Muscle of leg (tissue), 11 donors: ENCODE measurements around the gene GPD1L. TPM values are rescaled to one million over a fixed set of nuclear protein-coding genes. Genes with fewer than 3 reads are reported as not detected.
"Not testable (repeated sequence)": the region's sequence is repeated elsewhere in the genome, so short reads cannot be mapped to it uniquely, and the experiment has no call there.

Experiments used
- DNase-seq: peaks from one replicate; pipeline ENCODE4 v3.0.0; 2013
- H3K27ac ChIP-seq: one replicate; pipeline ENCODE4 v1.5.1; 2013; ENCODE audit warnings: mild to moderate bottlenecking, low read length, control low read depth
- H3K27me3 ChIP-seq: one replicate; pipeline ENCODE4 v1.6.1; 2013; ENCODE audit warnings: low read length; ENCODE audit not compliant: control insufficient read depth, insufficient read depth
- H3K36me3 ChIP-seq: one replicate; pipeline ENCODE4 v1.6.1; 2013; ENCODE audit warnings: low read length; ENCODE audit not compliant: control insufficient read depth, insufficient read depth
- H3K4me1 ChIP-seq: one replicate; pipeline ENCODE4 v1.6.1; 2013; ENCODE audit warnings: low read length; ENCODE audit not compliant: control insufficient read depth, insufficient read depth
- H3K4me3 ChIP-seq: one replicate; pipeline ENCODE4 v1.5.1; 2013; ENCODE audit warnings: low read length, control low read depth
- H3K9me3 ChIP-seq: replicated peaks from 2 replicates; pipeline ENCODE4 v1.6.1; 2013; ENCODE audit warnings: low read depth, low read length; ENCODE audit not compliant: control insufficient read depth
- WGBS: methylation state at CpG from one replicate; pipeline ENCODE4 v1.1.5; 2013; ENCODE audit warnings: missing lambda C conversion rate; ENCODE audit not compliant: insufficient coverage; 5-methylcytosine and 5-hydroxymethylcytosine counted together
- polyA plus RNA-seq, 8 donors: library from polyadenylated mRNA; unstranded; fragments of 120-200 nt; gene quantifications; one replicate each; pipeline versions ENCODE4 v1.2.1 to v1.2.3, GENCODE V29; 2013; ENCODE audit warnings: inconsistent platforms in 1 of 8, low replicate concordance in 1 of 8; ENCODE audit not compliant: insufficient read length in 8 of 8, insufficient read depth in 1 of 8
- total RNA-seq: library from RNA; stranded (reverse); fragments of 120-200 nt; gene quantifications from one replicate; pipeline ENCODE4 v1.2.4, GENCODE V29; 2013

GPD1L gene
- total and polyA plus RNA-seq, 9 donors: 28.1 to 43.9 (median 34.8) TPM

- WGBS: 85% methylated on average over 3 of the region's 6 CpGs
- not testable (repeated sequence) for H3K4me3 ChIP-seq, H3K4me1 ChIP-seq, H3K27ac ChIP-seq, H3K27me3 ChIP-seq, DNase-seq, H3K9me3 ChIP-seq, H3K36me3 ChIP-seq
Observed at GRCh38 chr3:32190556-32190955, 84.1 kb downstream of the GPD1L start.

GRCh38 chr3:32193101-32193500 is 86.7 kb downstream of the GPD1L start:
- DNase-seq: no peak
- H3K9me3 ChIP-seq: no peaks in the 10 kb centered on the region
- no peaks in the 10 kb centered on the region for H3K27me3 ChIP-seq
- H3K36me3 ChIP-seq: no peaks in the 10 kb centered on the region
- no peaks in the 10 kb centered on the region for H3K4me1 ChIP-seq
- H3K27ac ChIP-seq: no peak overlapping the region
- H3K4me3 ChIP-seq: no peak overlapping the region

GRCh38 chr3:32194653-32195052 is 88.2 kb downstream of the GPD1L start:
- H3K4me3 ChIP-seq: no peak overlapping the region
- WGBS: 69% methylated on average over 1 of the region's 1 CpG
- H3K27ac ChIP-seq: no peak overlapping the region
- no peaks in the 10 kb centered on the region for H3K9me3 ChIP-seq
- H3K27me3 ChIP-seq: no peaks in the 10 kb centered on the region
- peaks cover under 1% of the 10 kb centered on the region for H3K4me1 ChIP-seq
- DNase-seq: no peak
- no peaks in the 10 kb centered on the region for H3K36me3 ChIP-seq

GRCh38 chr3:32195995-32196540 is 89.6 kb downstream of the GPD1L start:
- no peaks in the 10 kb centered on the region for H3K9me3 ChIP-seq
- H3K36me3 ChIP-seq: no peaks in the 10 kb centered on the region
- DNase-seq: no peak
- no peaks in the 10 kb centered on the region for H3K27me3 ChIP-seq
- H3K4me3 ChIP-seq: no peak overlapping the region
- WGBS: 50% methylated on average over 1 of the region's 4 CpGs
- no peak overlapping the region for H3K27ac ChIP-seq
- peaks cover 9% of the 10 kb centered on the region for H3K4me1 ChIP-seq

GRCh38 chr3:32197991-32198390 is 91.6 kb downstream of the GPD1L start:
- H3K4me1 ChIP-seq: peaks cover 16% of the 10 kb centered on the region
- no CpG with 5 or more reads among the region's 1 CpG for WGBS
- no peaks in the 10 kb centered on the region for H3K27me3 ChIP-seq
- no peak for DNase-seq
- H3K4me3 ChIP-seq: no peak overlapping the region
- H3K36me3 ChIP-seq: no peaks in the 10 kb centered on the region
- H3K27ac ChIP-seq: no peak overlapping the region
- no peaks in the 10 kb centered on the region for H3K9me3 ChIP-seq

GRCh38 chr3:32198714-32199113 is 92.3 kb downstream of the GPD1L start:
- Histone ChIP-seq H3K27ac (no peak overlapping the region), H3K9me3 (no peaks in the 10 kb centered on the region), H3K4me1 (peaks cover 16% of the 10 kb centered on the region), H3K27me3 (no peaks in the 10 kb centered on the region), H3K4me3 (no peak overlapping the region), H3K36me3 (no peaks in the 10 kb centered on the region)
- 78% methylated on average over 3 of the region's 3 CpGs for WGBS
- no peak for DNase-seq

- peak; percentile 97 for DNase-seq
- 29% methylated on average over 2 of the region's 7 CpGs for WGBS
- Histone ChIP-seq H3K27ac (peak overlapping the region; percentile 75), H3K27me3 (no peaks in the 10 kb centered on the region), H3K4me3 (no peak overlapping the region), H3K9me3 (no peaks in the 10 kb centered on the region), H3K4me1 (peaks cover 16% of the 10 kb centered on the region), H3K36me3 (no peaks in the 10 kb centered on the region)
Observed at GRCh38 chr3:32200490-32200889, 94.1 kb downstream of the GPD1L start.

- H3K27ac ChIP-seq: peak overlapping the region; percentile 75
Observed at GRCh38 chr3:32200992-32201758, 94.8 kb downstream of the GPD1L start.

GRCh38 chr3:32202496-32202895 is 96.1 kb downstream of the GPD1L start:
- H3K4me3 ChIP-seq: no peak overlapping the region
- H3K36me3 ChIP-seq: no peaks in the 10 kb centered on the region
- peaks cover 16% of the 10 kb centered on the region for H3K4me1 ChIP-seq
- WGBS: no CpG with 5 or more reads among the region's 1 CpG
- H3K27me3 ChIP-seq: no peaks in the 10 kb centered on the region
- no peak overlapping the region for H3K27ac ChIP-seq
- DNase-seq: peak; percentile 15
- no peaks in the 10 kb centered on the region for H3K9me3 ChIP-seq

More at GRCh38 chr3:32200992-32201758, 94.8 kb downstream of the GPD1L start:
- Histone ChIP-seq H3K9me3 (no peaks in the 10 kb centered on the region), H3K36me3 (no peaks in the 10 kb centered on the region), H3K27me3 (no peaks in the 10 kb centered on the region), H3K4me1 (peaks cover 16% of the 10 kb centered on the region), H3K4me3 (no peak overlapping the region)
- peak; percentile 91 for DNase-seq
- WGBS: 42% methylated on average over 6 of the region's 10 CpGs

GRCh38 chr3:32203854-32204253 is 97.4 kb downstream of the GPD1L start:
- Histone ChIP-seq H3K36me3 (no peaks in the 10 kb centered on the region), H3K4me1 (peaks cover 16% of the 10 kb centered on the region), H3K27me3 (no peaks in the 10 kb centered on the region), H3K9me3 (no peaks in the 10 kb centered on the region), H3K4me3 (no peak overlapping the region), H3K27ac (no peak overlapping the region)
- no peak for DNase-seq
